SK-N-SH (cell line): Measurements from ENCODE around the gene PLOD3.

Experiments used
- ELF1 ChIP-seq: IDR thresholded peaks from 2 replicates; pipeline ENCODE4 v1.4.0; 2012
- EP300 ChIP-seq, 2 experiments: IDR thresholded peaks; 2 replicates each; pipeline versions ENCODE4 v1.4.0 to v1.6.1; 2012; ENCODE audit warnings: borderline replicate concordance in 1 of 2, low read depth in 1 of 2, low read length in 1 of 2
- JUND ChIP-seq: IDR thresholded peaks from 2 replicates; pipeline ENCODE4 v1.4.0; 2012
- NFIC ChIP-seq: IDR thresholded peaks from 2 replicates; pipeline ENCODE4 v1.4.0; 2012; ENCODE audit warnings: borderline replicate concordance
- NRF1 ChIP-seq: IDR thresholded peaks from 2 replicates; pipeline ENCODE4 v1.6.1; 2012; ENCODE audit warnings: low read depth, mild to moderate bottlenecking, low read length
- RAD21 ChIP-seq: IDR thresholded peaks from 2 replicates; pipeline ENCODE4 v1.6.1; 2012; ENCODE audit warnings: mild to moderate bottlenecking, low read length
- REST ChIP-seq: IDR thresholded peaks from 2 replicates; pipeline ENCODE4 v1.6.1; 2012; ENCODE audit warnings: mild to moderate bottlenecking, low read depth, low read length, moderate library complexity
- SIN3A ChIP-seq: IDR thresholded peaks from 2 replicates; pipeline ENCODE4 v1.6.1; 2012; ENCODE audit warnings: low read depth, mild to moderate bottlenecking, low read length, moderate library complexity, borderline replicate concordance
- TAF1 ChIP-seq: IDR thresholded peaks from 2 replicates; pipeline ENCODE4 v1.6.1; 2012; ENCODE audit warnings: low read depth, mild to moderate bottlenecking, low read length, moderate library complexity, borderline replicate concordance
- USF2 ChIP-seq: fragments of 150-350 bp; IDR thresholded peaks from 2 replicates; pipeline ENCODE4 v1.6.1; 2017; ENCODE audit warnings: antibody characterized with exemption, low read length, low read depth, borderline replicate concordance
- YY1 ChIP-seq: IDR thresholded peaks from 2 replicates; pipeline ENCODE4 v1.4.0; 2012; ENCODE audit warnings: low read depth, mild to moderate bottlenecking
- ZBTB33 ChIP-seq: IDR thresholded peaks from 2 replicates; pipeline ENCODE4 v1.4.0; 2012; ENCODE audit warnings: low read depth, borderline replicate concordance
- TF ChIP-seq, protein P1 (sequence below): fragments of 200-600 bp; sonication (generic); IDR thresholded peaks from 2 replicates; pipeline ENCODE4 v1.6.1; 2017; ENCODE audit warnings: antibody characterized with exemption, mild to moderate bottlenecking, moderate library complexity
- TF ChIP-seq, protein P2 (sequence below): IDR thresholded peaks from 2 replicates; pipeline ENCODE4; 2012

- no peak for TF ChIP-seq YY1
- no peak for TF ChIP-seq USF2
- no peak for TF ChIP-seq RAD21
- TF ChIP-seq NRF1: no peak
- TF ChIP-seq NFIC: no peak
- TF ChIP-seq, protein P1, sequence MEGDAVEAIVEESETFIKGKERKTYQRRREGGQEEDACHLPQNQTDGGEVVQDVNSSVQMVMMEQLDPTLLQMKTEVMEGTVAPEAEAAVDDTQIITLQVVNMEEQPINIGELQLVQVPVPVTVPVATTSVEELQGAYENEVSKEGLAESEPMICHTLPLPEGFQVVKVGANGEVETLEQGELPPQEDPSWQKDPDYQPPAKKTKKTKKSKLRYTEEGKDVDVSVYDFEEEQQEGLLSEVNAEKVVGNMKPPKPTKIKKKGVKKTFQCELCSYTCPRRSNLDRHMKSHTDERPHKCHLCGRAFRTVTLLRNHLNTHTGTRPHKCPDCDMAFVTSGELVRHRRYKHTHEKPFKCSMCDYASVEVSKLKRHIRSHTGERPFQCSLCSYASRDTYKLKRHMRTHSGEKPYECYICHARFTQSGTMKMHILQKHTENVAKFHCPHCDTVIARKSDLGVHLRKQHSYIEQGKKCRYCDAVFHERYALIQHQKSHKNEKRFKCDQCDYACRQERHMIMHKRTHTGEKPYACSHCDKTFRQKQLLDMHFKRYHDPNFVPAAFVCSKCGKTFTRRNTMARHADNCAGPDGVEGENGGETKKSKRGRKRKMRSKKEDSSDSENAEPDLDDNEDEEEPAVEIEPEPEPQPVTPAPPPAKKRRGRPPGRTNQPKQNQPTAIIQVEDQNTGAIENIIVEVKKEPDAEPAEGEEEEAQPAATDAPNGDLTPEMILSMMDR: no peak
- TF ChIP-seq JUND: no peak
- no peak for TF ChIP-seq EP300 (IDR thresholded peaks at IDR 0.05; ENCODE audit: borderline replicate concordance in 1 of 2, low read depth in 1 of 2, low read length in 1 of 2)
- TF ChIP-seq ELF1: no peak
- TF ChIP-seq TAF1: no peak
- TF ChIP-seq SIN3A: no peak
- TF ChIP-seq, protein P2, sequence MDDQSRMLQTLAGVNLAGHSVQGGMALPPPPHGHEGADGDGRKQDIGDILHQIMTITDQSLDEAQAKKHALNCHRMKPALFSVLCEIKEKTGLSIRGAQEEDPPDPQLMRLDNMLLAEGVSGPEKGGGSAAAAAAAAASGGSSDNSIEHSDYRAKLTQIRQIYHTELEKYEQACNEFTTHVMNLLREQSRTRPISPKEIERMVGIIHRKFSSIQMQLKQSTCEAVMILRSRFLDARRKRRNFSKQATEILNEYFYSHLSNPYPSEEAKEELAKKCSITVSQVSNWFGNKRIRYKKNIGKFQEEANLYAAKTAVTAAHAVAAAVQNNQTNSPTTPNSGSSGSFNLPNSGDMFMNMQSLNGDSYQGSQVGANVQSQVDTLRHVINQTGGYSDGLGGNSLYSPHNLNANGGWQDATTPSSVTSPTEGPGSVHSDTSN: no peak
- TF ChIP-seq REST: no peak
- TF ChIP-seq ZBTB33: no peak
These were observed 9.9 kb downstream of the PLOD3 start for GRCh38 chr7:101207459-101207858.
